ENCODE measurements around the gene KDM4B.

The KDM4B gene

DNA sequence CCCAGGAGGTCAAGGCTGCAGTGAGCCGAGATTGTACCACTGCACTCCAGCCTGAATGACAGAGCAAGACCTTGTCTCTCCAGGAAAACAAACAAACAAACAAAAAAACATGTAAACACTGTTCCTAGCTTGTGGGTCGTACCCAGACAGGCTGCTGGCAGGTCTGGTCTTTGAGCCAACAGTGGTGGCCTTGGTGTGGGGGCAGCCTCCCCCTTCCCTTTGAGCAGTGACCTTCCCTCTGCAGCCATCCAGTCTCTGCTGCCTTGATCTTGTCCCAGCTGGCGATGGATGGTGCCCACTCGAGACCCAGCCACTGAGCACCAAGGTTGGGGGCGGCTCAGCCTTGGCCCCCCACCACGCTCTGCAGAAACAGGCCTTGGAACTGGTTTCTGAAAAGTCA lies 143.3 kb downstream of the KDM4B start:
- DNase-seq, result no peak

DNA sequence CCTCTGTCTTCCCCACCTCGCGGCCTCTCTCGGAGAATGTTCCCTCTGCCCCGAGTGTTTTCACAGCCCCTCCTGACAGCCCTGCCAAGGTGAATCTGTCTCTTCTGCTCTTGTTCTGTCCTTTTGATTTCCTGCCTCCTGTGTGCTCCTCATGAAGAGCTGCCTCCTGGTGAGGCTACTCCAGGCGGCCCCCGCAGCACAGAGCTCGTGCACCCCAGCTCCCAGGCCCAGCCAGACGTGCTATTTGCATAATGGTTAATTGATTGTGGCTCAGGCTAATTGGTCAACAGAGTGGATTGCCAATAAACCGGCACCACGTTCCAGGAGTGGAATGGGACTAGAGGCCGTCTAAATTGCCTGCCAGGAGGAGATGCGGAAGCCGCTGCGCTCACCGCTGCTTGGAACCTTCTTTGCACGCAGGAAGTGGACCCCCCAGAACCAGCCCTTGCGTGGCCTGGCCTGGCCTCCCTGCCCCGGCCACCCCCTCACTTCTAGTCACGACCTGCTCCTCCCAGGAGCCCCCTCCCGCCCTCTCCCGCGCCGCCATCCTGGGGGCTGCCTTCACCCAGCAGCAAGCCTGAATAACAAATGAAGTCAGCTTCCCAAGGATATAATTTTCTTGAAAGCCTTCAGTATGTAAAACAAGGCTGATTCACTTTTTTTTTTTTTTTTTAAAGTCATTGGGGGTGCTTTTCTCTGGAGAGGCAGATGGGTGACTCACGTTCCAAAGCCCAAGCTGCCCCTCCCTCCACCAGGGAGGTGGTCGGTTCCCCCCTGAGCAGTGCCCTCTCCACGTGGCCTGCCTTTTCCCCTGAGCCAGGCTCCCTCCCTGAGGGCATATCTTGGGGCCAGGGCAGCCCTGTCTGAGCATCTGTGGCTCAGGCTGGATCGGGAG lies 144.0 kb downstream of the KDM4B start:
- DNase-seq, result no peak

DNA sequence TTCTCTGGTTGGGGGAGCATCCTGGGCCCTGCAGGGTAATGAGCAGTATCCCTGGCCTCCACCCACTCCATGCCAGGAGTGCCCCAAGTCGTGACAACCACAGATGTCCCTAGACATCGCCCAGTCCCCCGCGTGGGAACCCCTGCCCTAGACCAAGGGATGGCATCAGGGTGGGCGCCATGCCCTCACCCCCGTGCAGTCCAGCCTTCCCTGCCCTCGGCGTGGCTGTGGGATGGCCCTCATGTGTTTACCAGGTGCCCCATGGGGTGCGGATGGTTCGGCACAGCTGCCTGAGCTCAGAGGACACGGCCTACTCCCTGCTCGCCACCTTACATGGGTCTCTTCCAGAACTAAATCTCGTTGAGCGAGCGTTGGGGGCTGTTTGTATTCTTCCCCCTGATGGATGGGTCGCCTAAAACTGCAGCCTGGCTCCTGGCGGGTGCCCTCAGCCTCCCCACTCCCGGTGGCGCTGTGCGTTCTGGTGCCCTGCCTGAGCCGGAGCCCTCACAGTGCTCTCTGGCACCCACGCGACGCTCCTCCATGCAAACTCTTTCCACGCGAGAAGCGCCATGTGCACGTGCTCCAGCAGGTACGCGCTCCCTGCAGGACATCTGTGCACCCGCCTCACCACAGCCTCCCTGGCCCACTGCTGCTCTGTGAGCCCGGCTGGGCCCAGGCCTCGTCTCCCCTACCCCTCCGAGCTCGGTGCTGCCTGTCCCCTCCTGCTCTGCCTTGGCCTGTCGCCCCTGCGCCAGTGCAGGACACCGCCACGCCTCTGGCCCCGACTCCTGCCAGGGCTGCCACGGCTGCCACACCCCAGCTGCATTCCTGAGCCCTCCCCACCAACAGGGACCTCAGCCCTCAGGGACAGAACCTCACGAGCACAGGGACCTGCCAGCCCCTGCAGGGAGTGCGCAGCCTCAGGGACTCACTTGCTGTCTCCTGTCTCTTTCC lies 145.0 kb downstream of the KDM4B start:
- DNase-seq, result no peak

DNA sequence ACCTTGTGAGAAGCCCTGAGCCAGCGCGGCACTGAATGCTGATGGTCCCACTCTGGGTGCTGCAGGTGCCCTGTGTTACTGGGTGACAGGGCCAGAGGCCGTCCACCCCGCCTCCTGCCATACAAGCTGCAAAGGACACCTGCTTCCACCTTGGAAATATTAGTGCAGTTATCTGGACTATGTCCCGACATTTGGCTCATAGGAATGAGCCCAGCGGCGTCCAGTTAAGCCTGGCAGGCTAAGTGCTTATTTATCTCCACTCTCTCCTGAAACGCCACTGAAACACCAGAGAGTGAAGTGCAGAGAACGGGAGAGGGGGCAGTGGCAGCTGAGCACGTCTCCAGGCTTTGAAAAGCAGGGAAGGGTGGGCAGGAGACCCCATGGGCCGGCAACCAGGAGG lies 145.8 kb downstream of the KDM4B start:
- no peak for DNase-seq

DNA sequence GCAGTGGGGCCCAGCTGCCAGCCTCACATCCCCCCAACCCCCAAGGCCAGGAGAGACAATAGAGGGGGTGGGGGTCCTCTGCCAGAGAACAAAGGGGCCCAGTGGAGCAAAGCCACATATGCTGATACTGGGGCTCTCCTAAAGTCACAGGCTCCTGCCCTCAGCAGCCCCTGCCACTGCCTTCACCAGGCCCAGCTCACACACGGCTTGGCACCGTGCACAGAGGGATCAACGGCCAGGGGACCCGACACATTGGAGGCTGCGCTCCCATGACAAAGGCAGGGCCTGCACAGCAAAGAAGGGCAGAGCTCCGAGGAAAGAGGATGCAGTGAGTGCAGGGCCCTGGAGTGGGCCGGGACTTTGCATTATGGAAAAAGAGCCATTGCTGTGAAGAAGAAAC lies 146.4 kb downstream of the KDM4B start:
- DNase-seq, result no peak

DNA sequence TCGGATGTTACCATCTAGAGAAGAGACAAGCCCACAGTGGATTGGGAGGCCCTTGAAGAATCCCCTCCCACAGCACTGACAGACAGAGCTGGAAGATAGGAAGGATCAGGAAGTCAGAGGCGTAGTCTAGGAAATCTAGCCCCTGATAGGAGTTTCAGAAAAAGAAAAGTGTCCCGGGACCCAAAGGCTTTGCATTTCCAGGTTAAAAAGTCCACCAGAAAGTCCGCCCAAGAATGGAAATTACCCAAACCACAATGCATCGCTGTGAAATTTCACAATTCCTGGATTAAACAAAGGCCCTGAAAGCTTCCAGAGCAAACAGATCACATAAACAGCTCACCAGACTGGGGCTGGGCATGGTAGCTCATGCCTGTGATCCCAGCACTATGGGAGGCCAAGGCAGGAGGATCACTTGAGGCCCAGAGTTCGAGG lies 146.9 kb downstream of the KDM4B start:
- DNase-seq, result no peak

DNA sequence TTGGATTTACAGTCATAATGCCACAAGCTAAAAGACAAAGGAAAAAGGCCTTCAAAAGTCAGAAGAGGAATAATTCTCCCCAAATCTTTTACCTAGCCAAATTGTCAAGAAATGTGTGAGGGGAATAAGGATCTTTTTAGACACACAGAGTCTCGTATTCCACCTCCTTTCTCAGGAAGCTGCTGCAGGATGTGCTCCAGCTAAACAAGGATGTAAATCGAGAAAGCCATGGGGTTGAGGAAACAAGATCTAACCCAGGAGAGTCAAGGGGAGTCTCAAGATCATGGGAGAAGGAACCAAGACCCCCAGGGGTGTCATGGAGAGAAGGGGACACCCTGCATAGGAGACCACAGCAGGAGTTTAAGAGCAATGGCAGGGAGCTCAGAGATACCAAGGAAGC lies 147.4 kb downstream of the KDM4B start:
- no peak for DNase-seq

DNA sequence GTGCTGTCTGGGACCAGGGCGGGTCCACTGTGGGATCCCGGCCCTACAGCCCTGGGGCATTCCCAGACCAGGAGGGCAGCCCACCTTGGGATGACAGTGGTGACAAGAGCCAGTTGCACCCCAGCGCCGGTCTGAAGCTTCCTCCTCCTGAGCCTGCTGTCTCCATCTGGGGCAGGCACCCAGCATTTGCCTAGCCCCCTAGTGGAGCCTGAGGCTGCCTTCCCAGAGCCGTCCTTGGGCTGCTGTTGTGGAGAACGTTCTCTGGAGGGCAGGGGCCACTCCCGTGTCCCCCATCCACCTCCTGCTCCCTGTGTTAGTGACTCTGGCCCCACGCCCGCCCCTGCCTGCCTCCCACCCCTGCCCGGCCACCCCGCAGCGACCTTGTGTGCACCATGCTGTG lies 148.5 kb downstream of the KDM4B start:
- DNase-seq, result no peak

DNA sequence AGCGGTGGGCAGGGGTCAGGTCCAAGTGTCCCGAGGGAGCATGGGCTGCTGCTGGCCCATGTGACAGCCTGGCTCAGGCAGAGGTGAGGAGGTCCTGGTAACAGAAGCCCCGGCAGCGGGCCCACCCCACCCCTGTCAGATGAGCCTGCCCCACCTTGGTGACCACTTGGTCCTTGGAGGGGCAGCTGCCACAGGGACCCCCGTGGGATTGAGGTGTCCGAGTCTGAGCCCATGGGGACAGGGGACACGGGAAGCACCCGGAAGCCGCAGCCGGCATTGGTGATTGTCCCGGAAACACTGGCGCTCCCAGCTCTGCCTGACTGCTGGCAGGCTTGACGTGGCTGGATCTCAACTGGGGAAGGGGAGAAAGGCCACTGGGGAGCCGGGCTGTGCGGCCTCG lies 149.1 kb downstream of the KDM4B start:
- DNase-seq, result no peak

DNA sequence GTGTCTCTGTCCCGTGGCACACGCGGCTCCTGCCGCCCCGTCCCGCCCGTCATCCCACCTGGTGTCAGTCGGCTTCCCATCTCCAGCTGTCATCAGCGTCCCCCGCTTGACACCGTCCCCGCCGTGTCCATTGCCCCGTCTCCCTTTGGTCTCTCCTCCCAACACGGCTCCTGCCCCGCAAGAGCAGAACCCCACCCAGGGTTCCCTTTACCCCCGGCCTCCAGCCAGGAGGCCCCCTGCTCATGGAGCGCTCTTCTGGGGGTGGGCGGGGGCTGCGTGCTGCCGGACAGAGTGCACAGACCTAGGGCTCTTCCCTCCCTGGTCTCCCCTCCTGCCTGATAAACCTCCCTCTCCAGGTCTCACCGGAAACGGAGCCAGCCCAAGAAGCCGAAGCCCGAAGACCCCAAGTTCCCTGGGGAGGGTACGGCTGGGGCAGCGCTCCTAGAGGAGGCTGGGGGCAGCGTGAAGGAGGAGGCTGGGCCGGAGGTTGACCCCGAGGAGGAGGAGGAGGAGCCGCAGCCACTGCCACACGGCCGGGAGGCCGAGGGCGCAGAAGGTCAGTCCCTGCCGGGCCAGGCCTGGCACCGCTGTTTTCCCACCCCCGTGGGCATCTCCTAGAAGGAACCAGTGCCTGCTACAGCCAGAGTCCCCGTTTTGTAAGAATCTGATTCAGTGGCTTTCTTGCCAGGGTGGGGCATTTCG lies 150.5 kb downstream of the KDM4B start:
- DNase-seq, result no peak

DNA sequence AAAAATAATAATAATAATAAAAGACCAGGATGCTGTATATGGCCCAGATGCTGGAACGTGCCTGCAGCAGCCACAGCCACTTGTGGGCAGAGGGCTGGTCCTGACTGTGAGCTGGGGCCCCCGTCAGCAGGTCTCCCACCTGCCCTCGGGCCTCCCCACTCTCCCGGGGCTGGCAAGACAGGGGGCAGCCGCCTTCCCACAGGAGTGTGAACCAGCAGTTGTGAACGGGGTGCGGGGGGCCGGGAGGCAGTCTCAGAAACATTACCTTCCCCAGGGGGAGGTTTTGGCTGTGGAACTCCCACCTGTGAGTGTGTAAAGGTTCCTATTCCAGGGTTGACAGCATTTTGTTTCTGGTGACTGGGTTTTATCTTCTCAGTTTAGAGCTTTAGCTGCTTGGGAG lies 151.4 kb downstream of the KDM4B start:
- DNase-seq, result no peak

DNA sequence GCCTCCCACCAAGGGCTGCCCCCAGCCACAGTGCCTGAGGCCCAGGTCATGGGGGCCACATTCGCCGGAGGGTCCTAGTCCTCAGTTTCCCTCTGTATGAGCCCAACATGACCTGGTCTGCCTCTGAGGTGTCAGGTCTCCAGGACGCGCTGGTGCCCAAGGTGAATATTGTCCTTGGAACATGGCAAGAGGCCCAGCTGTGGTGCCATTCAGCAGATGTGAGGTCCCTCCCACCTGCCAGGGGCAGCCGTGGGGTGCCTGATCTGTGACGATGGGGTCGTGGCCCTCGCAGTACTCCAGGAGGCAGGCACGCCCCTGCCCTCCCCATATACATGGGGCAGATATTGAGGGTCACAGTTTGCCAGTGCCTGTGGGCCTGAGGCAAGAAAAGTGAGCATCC lies 151.9 kb downstream of the KDM4B start:
- DNase-seq, result no peak

DNA sequence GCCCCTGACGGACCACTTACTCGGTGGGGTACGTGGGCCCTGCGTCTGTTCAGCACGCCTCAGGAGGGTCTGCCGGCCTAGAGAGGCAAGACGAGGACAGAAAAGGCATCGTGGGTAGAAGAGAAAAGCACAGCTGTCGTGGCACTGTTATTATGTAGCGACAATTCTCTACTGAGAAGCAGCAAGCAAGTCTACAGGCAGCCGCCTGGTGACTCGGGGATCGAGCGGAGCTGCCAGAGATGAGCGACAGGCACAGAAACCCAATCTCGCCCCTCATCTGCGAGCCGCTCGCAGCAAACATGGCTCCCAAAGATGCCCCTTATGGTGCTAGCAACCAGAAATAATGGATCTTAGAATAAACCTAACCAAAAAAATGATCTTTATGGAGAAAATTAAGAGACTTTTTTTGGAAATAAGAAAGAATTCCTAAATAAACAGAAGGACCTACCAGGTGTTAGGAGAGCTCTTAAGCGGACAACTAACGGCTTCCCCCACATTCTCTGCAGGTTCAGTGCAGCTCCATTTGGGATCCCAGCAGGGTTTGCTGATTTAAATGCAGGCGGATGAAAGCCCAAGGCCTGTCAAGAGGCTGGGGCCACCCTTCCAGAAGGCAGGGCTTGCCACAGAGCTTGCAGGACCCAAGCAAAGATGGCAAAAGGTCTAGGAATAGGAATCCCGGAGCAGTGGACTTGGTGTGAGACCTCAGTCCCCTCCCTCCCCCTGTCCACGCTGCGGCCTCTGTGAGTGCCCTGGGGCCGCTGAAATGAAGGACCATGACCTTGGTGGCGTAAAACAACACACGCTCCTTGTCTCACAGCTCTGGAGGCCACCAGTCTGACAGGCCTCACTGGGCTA lies 152.6 kb downstream of the KDM4B start:
- no peak for DNase-seq

DNA sequence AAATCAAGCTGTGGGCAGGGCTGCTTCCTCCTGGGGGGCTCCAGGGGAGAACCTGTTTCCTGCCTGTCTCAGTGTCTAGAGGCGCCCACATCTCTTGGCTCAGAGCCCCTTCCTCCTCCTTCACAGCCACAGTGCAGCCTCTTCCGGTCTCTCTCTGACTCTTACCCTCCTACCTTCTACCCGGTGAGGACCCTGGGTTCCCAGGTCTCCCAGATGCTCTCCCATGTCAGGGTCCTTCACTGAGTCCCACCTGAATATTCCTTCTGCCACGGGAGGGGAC lies 153.1 kb downstream of the KDM4B start:
- no peak for DNase-seq

DNA sequence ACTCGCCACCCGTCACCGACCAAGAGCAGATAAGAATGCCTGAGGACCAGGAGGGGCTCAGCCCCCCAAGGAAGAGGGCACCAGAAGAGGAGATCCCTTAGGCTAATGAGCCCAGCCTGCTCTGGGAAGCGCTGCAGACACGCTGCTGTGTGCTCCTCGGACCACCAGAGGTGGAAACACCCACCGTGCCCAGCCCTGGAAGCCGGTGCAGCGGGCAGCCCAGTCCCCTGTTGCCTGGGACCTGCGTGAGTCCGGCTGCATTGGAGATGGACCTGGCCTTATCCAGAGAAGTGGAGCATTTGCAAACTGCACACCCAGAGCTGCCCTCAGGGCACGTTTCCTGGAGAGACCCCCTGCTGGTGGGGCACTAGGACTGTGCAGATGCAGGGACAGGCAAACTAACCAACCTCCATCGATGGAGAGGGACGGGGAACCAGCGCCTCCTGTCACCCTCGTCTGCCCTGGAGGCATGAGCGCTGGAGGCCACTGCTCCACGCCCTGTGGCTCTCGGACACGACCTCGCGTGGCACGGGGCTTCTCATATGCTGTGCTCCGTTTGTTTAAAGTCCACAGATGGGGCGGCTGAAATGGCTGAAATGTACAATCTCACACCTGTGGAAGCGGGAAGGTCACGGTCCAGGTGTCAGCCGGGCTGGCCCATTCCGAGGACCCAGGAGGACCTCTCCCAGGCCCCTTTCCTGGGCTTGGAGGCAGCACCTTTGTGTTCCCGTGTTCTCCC lies 153.9 kb downstream of the KDM4B start:
- no peak for DNase-seq

DNA sequence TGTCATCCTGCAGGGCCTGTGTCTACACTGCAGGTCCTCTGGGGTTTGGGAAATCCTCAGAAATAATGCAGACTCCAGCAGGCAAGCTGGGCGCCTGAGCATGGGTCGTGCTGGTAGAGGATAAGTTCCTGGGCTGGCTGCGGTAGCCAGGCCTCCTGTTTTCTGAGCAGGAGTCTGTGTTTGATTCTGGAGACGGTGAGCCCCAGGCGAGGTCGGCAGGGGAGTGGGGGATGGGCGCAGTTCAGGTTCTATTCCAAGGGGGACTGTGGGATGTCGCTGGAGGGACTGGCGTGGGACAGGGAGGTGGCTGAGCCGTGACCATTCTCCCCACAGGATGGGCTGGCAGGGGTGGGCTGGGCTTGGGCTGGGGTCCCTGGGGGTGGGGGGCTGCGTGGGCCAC lies 154.7 kb downstream of the KDM4B start:
- no peak for DNase-seq

DNA sequence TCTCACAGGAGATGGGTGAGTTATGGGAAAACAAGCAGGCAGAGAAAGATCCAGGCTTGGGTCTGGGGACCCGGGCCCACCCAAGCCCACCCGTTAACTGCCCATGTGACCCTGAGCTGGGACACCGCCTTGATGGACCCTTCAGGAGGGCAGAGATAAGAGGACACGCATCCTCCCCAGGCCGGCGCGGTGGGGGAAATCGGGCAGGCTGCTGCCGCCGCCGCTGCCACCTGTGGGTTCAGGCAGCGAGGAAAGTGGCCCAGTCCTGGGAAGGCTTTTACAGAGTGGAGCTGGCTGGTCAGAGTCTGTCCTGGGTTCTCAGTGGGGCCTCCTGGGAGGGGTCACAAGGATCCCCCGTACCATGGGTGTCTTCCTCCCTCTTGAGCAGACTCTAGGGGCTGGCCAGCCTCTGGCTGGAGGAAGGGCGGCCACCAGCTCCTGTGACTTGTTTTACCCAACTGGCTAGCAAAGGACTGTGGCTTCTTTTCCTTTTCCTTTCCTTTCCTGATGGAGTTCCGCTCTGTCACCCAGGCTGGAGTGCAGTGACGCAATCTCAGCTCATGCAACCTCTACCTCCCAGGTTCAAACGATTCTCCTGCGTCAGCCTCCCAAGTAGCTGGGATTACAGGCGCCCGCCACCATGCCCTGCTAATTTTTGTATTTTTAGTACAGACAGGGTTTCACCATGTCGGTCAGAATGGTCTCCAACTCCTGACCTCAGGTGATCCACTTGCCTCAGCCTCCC lies 155.4 kb downstream of the KDM4B start:
- no peak for DNase-seq

DNA sequence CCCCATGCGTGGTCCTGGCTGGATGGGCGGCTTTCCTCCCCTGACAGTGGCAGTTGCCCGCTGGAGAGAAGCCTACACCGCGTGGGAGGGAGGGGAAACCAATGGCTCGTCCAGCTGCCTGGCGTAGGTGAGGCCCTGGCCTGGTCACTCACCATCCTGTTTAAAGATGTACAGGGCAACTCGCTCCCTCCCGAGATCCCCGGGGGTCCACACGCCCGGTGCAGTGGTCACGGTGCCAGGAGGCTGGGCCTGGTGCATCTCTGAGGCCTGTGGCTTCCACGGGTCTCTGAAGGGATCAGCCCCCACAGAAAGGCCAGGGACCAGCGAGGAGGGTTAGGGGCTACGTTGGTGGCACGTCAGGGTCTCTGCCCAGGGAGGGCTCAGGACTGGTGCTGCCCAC lies 156.5 kb downstream of the KDM4B start:
- no peak for DNase-seq

DNA sequence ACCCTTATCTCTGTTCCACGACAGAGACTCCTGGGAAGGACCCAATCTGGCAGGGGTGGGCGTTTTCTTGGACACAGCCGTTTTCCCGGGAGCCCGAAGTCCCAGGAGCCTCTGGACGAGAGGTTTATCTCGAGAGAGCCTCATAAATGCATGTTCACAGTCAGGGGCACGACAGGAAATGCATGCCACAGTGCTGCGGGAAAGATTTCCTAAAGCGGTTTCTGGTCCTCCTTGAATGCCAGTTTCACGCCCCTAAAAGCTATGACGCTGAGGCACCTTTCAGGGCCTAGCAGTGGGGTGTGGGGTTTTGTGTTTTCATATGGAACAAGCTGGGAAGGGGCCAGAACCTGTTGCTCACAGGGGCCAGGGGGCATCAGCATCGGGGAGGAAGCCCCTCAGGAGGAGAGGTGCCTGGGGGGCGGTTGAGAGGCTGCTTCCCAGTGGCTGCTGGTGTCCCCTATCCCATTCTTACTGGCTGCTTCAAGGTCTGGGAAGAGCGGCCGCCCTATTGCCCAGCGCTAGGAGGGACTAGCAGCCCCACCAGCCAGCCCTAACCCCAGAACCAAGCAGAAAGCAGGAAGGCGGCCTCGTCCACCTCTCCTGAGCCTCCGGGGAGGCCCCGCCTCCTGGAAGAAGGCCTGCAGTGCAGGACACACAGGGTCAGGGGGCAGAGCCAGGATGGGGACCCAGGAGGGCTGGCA lies 157.0 kb downstream of the KDM4B start:
- no peak for DNase-seq

DNA sequence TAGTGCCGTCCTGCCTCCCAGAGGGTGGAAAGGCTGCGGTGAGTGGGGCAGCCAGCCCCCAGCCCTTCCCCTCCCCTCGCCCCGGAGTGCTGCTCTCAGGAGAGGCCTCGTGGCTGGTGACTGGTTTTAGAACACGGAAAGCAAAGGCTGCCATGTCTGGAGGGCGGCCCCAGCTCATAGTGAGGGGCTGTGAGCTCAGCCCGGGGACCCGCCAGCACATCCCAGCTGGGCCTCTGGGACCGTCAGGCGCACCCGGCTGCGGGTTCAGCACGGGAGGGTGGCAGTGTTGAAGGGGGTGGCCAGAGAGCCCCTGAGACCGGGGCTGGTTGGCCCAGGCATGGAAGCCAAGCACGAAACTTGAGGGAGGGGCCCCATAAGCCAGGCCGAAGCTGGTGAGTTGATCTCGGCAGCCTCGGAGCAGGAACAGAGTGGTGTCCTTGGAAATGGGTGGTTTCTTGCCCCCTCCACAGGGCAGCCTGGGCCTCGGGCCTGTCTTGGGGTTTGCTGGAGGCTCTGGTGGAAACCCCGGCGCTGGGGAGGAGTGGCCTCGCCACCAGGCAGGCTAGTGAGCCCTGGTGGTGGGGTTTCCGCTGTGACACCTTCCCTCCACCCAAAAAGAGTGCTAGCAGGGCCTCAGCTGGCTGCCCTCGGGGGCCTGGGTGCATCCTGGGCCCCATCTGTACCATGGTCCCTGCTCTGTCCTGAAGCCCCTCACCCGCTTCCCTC lies 157.7 kb downstream of the KDM4B start:
- no peak for DNase-seq
